Measurements from ENCODE around the gene KRT20. TPM values are rescaled to one million over a fixed set of nuclear protein-coding genes. Genes with fewer than 3 reads are reported as not detected.

The KRT20 gene
- polyA plus RNA-seq, 3 donors = not detected

DNA sequence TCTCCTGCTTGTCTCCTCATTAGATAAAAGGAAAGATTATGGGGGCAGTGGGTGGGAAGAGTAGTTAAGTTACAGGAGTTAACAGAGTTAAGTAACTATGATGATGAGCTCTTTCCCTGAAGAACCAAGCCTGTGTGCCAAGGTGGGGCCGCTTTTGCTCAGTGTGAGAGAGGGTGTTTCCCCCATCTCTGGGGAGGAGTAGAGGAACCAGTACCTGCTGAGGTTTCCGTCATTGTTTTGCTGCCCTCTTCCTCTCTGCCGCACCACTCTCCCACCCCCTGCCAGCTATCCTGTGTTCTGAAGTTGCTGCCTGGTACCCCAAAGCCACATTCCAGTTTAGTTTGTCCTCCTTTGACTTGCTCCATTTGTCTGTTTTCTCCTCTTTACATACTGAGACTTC, 41.8 kb downstream of the KRT20 start:
- no peak for DNase-seq
- no peak overlapping the region for H3K27ac Mint-ChIP-seq

DNA sequence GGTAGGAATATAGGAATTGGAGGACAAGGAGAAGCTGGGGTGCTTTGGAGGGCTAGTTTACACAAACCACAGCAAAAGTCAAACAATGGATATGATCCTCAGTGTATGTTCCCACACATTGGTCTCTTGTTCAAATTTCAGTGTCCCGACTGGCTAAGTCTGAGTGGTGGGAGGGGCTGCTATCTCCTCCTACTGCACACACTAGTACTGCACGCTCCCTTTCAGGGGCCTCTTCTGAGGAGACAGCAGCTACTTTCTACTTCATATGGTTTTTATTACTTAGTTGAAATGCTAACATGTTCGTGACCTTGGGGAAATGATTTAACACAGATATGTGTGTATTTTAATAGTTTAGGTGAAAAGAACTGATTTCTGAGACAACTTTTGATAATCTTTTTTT, 43.8 kb downstream of the KRT20 start:
- no peaks in the 10 kb centered on the region for H3K4me1 ChIP-seq (ENCODE audit: control insufficient read depth in 1 of 2, insufficient read depth in 2 of 2, low read length in 2 of 2)
- peaks cover 7 to 13% of the 10 kb centered on the region in 2 donors for H3K27me3 ChIP-seq (ENCODE audit: control insufficient read depth in 2 of 2, insufficient read depth in 2 of 2, low read length in 2 of 2)
- Mint-ChIP-seq H3K27me3 (ENCODE audit: low read depth in 3 of 3) (peaks cover 18 to 44% (median 32%) of the 10 kb centered on the region in 3 donors), H3K9me3 (peaks cover 0 to 8% (median 0%) of the 10 kb centered on the region in 7 donors), H3K27ac (no peak overlapping the region), H3K4me1 (no peaks in the 10 kb centered on the region), H3K4me3 (no peak overlapping the region), H3K36me3 (no peaks in the 10 kb centered on the region)
- H3K9me3 ChIP-seq (replicated peaks in 1 of 2; ENCODE audit: control insufficient read depth in 1 of 2, insufficient read depth in 1 of 2, low read length in 2 of 2) = no peaks in the 10 kb centered on the region
- no peak overlapping the region for H3K27ac ChIP-seq (ENCODE audit: low read depth in 1 of 2, low read length in 2 of 2)
- no peak overlapping the region for H3K4me2 ChIP-seq (replicated peaks; ENCODE audit: extremely low read depth, low read length, poor library complexity, severe bottlenecking)
- no CpG with 5 or more reads among the region's 3 CpGs for WGBS (ENCODE audit: insufficient coverage)
- no peak overlapping the region for H3K4me3 ChIP-seq (replicated peaks in 1 of 3; ENCODE audit: low read depth in 2 of 3, low read length in 3 of 3)
- no peaks in the 10 kb centered on the region for H3K36me3 ChIP-seq (replicated peaks in 1 of 2; ENCODE audit: control insufficient read depth in 1 of 2, insufficient read depth in 2 of 2, low read length in 2 of 2)
- no peak overlapping the region for H3K9ac ChIP-seq (ENCODE audit: insufficient read depth, low read length, poor library complexity, severe bottlenecking)
- DNase-seq = no peak
- intact Hi-C loops (cut with micrococcal nuclease) = no loop called here
- no peaks in the 10 kb centered on the region for H4K20me1 ChIP-seq (ENCODE audit: insufficient read depth, low read length)
- TF ChIP-seq, protein P1, sequence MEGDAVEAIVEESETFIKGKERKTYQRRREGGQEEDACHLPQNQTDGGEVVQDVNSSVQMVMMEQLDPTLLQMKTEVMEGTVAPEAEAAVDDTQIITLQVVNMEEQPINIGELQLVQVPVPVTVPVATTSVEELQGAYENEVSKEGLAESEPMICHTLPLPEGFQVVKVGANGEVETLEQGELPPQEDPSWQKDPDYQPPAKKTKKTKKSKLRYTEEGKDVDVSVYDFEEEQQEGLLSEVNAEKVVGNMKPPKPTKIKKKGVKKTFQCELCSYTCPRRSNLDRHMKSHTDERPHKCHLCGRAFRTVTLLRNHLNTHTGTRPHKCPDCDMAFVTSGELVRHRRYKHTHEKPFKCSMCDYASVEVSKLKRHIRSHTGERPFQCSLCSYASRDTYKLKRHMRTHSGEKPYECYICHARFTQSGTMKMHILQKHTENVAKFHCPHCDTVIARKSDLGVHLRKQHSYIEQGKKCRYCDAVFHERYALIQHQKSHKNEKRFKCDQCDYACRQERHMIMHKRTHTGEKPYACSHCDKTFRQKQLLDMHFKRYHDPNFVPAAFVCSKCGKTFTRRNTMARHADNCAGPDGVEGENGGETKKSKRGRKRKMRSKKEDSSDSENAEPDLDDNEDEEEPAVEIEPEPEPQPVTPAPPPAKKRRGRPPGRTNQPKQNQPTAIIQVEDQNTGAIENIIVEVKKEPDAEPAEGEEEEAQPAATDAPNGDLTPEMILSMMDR (IDR thresholded peaks at IDR 0.05) = no peak
- H2AFZ ChIP-seq (ENCODE audit: insufficient read depth, low read depth, low read length, poor library complexity, severe bottlenecking) = no peak overlapping the region
- H3K79me2 ChIP-seq (ENCODE audit: insufficient read depth, low read length) = no peaks in the 10 kb centered on the region

More for the DNA sequence above, 41.8 kb downstream of the KRT20 start:
- Histone ChIP-seq H3K79me2 (ENCODE audit: insufficient read depth, low read length) (no peaks in the 10 kb centered on the region), H3K4me1 (ENCODE audit: control insufficient read depth in 1 of 2, insufficient read depth in 2 of 2, low read length in 2 of 2) (no peaks in the 10 kb centered on the region), H3K27ac (ENCODE audit: low read depth in 1 of 2, low read length in 2 of 2) (no peak overlapping the region), H4K20me1 (ENCODE audit: insufficient read depth, low read length) (no peaks in the 10 kb centered on the region), H3K9ac (ENCODE audit: insufficient read depth, low read length, poor library complexity, severe bottlenecking) (no peak overlapping the region), H2AFZ (ENCODE audit: insufficient read depth, low read depth, low read length, poor library complexity, severe bottlenecking) (no peak overlapping the region), H3K4me2 (replicated peaks; ENCODE audit: extremely low read depth, low read length, poor library complexity, severe bottlenecking) (no peak overlapping the region), H3K4me3 (replicated peaks in 1 of 3; ENCODE audit: low read depth in 2 of 3, low read length in 3 of 3) (no peak overlapping the region), H3K27me3 (ENCODE audit: control insufficient read depth in 2 of 2, insufficient read depth in 2 of 2, low read length in 2 of 2) (peaks cover 7 to 14% of the 10 kb centered on the region in 2 donors), H3K9me3 (replicated peaks in 1 of 2; ENCODE audit: control insufficient read depth in 1 of 2, insufficient read depth in 1 of 2, low read length in 2 of 2) (no peaks in the 10 kb centered on the region), H3K36me3 (replicated peaks in 1 of 2; ENCODE audit: control insufficient read depth in 1 of 2, insufficient read depth in 2 of 2, low read length in 2 of 2) (no peaks in the 10 kb centered on the region)
- TF ChIP-seq, protein P1 (IDR thresholded peaks at IDR 0.05) = no peak
- Mint-ChIP-seq H3K4me1 (no peaks in the 10 kb centered on the region), H3K9me3 (peaks cover 0 to 8% (median 0%) of the 10 kb centered on the region in 7 donors), H3K27me3 (ENCODE audit: low read depth in 3 of 3) (peaks cover 20 to 50% (median 34%) of the 10 kb centered on the region in 3 donors), H3K36me3 (no peaks in the 10 kb centered on the region), H3K4me3 (peak overlapping the region in 1 of 2 donors; percentile 27)
- intact Hi-C loops (cut with micrococcal nuclease) = no loop called here
- WGBS (ENCODE audit: insufficient coverage) = no CpG with 5 or more reads among the region's 3 CpGs
